ENCODE measurements around the gene NUCKS1.

GRCh38 chr1:205701420-205701819, 48.6 kb downstream of the NUCKS1 start:
- TF ChIP-seq CTCF (conservative IDR thresholded peaks at IDR 0.05; ENCODE audit: low read depth, low read length) (no peak), EZH2 (IDR thresholded peaks at IDR 0.05; ENCODE audit: low read length, unreplicated experiment) (no peak)

Measured in PC-3 (cell line).